ENCODE measurements around the gene LRRC31.

The LRRC31 gene

DNA sequence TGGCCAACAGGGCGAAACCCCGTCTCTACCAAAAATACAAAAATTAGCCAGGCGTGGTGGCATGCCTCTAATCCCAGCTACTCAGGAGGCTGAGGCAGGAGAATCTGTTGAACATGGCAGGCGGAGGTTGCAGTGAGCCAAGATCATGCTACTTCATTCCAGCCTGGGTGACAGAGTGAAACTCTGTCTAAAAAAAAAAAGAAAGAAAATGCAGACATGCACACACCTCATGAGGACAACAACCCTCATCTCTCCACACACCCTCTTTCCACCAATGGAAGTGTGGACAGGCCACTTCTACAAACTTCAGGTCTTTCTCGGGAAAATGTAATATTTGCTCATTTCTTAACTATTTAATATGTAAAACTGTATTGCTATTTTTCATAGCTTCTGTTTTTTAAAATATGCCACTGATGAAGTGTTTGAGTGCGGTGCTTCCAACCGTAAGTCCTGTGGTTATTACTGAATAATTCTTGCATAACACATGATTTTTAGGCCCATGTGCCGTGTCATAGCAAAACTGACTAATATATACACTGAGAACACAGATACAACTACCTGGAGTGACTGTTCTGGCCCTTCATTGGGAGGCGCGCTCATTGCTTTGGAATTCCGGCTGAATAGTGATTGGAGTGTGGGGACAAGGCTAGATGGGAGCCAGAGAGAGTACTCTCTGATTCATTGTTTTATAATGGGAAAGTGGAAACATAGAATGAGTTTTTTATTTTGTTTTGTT is 23.1 kb downstream of the LRRC31 start:
- Mint-ChIP-seq H3K4me1 (ENCODE audit: low read depth) (no peaks in the 10 kb centered on the region), H3K27me3 (ENCODE audit: low read depth) (peaks cover 17% of the 10 kb centered on the region), H3K36me3 (ENCODE audit: low read depth) (no peaks in the 10 kb centered on the region), H3K4me3 (no peak overlapping the region), H3K27ac (no peak overlapping the region), H3K9me3 (no peaks in the 10 kb centered on the region)
- no peak for DNase-seq (ENCODE audit: low spot score)

DNA sequence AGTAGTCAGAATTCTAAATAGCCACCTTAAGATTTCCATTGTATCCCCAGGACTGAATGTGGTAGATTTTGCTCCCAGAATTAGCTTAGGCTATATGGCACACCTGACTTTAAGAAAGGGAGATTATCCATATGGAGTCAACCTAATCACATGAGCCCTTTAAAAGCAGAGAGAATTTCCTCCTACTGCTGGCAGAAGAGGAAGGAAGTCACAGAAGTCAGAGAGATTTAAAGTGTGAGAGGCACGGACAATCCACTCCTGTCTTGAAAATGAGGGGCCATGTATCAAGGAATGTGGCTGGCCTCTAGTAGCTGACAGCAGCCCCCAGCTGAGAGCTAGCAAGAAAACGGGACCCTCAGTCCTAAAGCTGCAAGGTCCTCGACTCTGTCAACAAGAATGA is 26.8 kb downstream of the LRRC31 start:
- Mint-ChIP-seq H3K27ac (no peak overlapping the region), H3K36me3 (ENCODE audit: low read depth) (no peaks in the 10 kb centered on the region), H3K4me3 (no peak overlapping the region), H3K27me3 (ENCODE audit: low read depth) (peaks cover 23% of the 10 kb centered on the region), H3K4me1 (ENCODE audit: low read depth) (no peaks in the 10 kb centered on the region), H3K9me3 (no peaks in the 10 kb centered on the region)
- no peak for DNase-seq (ENCODE audit: low spot score)

- no peak for DNase-seq (ENCODE audit: low spot score)
- no peaks in the 10 kb centered on the region for H3K9me3 Mint-ChIP-seq
- H3K4me3 Mint-ChIP-seq = no peak overlapping the region
- no peak overlapping the region for H3K27ac Mint-ChIP-seq
- no peaks in the 10 kb centered on the region for H3K36me3 Mint-ChIP-seq (ENCODE audit: low read depth)
- no peaks in the 10 kb centered on the region for H3K4me1 Mint-ChIP-seq (ENCODE audit: low read depth)
- peaks cover 20% of the 10 kb centered on the region for H3K27me3 Mint-ChIP-seq (ENCODE audit: low read depth)
These were observed 28.6 kb downstream of the LRRC31 start for GRCh38 chr3:169841171-169841570.

- no peaks in the 10 kb centered on the region for H3K36me3 Mint-ChIP-seq (ENCODE audit: low read depth)
- no peak overlapping the region for H3K4me3 Mint-ChIP-seq
- no peak for DNase-seq (ENCODE audit: low spot score)
- no peaks in the 10 kb centered on the region for H3K4me1 Mint-ChIP-seq (ENCODE audit: low read depth)
- peaks cover 15% of the 10 kb centered on the region for H3K27me3 Mint-ChIP-seq (ENCODE audit: low read depth)
- H3K27ac Mint-ChIP-seq = no peak overlapping the region
- H3K9me3 Mint-ChIP-seq = no peaks in the 10 kb centered on the region
These were observed 31.2 kb downstream of the LRRC31 start for GRCh38 chr3:169838511-169839030.

DNA sequence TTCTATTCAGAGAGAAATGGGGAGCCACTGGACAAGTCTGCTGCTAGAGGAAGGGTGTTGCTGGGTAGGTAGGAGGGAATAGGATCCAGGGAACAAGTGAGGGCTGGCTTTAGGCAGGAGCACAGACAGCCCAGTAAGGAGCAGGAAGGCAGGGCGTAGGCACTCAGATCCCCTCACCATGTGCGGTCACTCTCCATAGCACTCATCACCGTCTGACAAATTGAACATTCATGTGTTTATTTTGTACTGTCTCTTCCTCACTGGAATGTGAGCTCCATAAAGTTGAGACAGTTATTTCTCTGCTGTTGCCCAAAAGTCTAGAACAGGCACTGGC is 32.8 kb downstream of the LRRC31 start:
- no peak for DNase-seq (ENCODE audit: low spot score)
- no peak overlapping the region for H3K27ac Mint-ChIP-seq
- H3K36me3 Mint-ChIP-seq (ENCODE audit: low read depth) = no peaks in the 10 kb centered on the region
- no peaks in the 10 kb centered on the region for H3K9me3 Mint-ChIP-seq
- H3K4me3 Mint-ChIP-seq = no peak overlapping the region
- H3K4me1 Mint-ChIP-seq (ENCODE audit: low read depth) = no peaks in the 10 kb centered on the region
- peaks cover 16% of the 10 kb centered on the region for H3K27me3 Mint-ChIP-seq (ENCODE audit: low read depth)

- Mint-ChIP-seq H3K36me3 (ENCODE audit: low read depth) (no peaks in the 10 kb centered on the region), H3K4me3 (no peak overlapping the region), H3K4me1 (ENCODE audit: low read depth) (no peaks in the 10 kb centered on the region), H3K27ac (no peak overlapping the region), H3K9me3 (no peaks in the 10 kb centered on the region), H3K27me3 (ENCODE audit: low read depth) (peaks cover 15% of the 10 kb centered on the region)
- no peak for DNase-seq (ENCODE audit: low spot score)
These were observed 33.4 kb downstream of the LRRC31 start for GRCh38 chr3:169836078-169836941.

DNA sequence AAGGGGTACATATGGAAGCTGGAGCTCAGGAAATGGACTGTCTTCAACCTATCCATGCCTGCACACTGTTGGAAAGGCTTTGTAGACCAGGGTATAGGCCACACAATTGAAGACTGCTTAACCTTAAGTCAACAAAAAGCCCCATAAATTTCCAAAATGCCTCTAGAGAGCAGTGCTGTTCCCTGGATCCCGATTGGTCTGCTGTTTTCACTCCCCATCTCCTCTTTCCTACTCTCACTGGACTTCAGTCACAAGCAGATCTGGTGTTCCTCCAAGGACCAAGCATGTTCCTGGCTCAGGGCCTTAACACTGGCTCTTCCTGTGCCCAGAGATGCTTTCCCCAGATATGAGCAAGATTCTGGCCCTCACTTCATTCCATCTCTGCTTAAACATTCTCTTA is 34.2 kb downstream of the LRRC31 start:
- no peaks in the 10 kb centered on the region for H3K4me1 Mint-ChIP-seq (ENCODE audit: low read depth)
- H3K27ac Mint-ChIP-seq = no peak overlapping the region
- no peak for DNase-seq (ENCODE audit: low spot score)
- no peaks in the 10 kb centered on the region for H3K36me3 Mint-ChIP-seq (ENCODE audit: low read depth)
- H3K9me3 Mint-ChIP-seq = no peaks in the 10 kb centered on the region
- no peak overlapping the region for H3K4me3 Mint-ChIP-seq
- peaks cover 9% of the 10 kb centered on the region for H3K27me3 Mint-ChIP-seq (ENCODE audit: low read depth)

- H3K27me3 Mint-ChIP-seq (ENCODE audit: low read depth) = peaks cover 6% of the 10 kb centered on the region
- no peaks in the 10 kb centered on the region for H3K9me3 Mint-ChIP-seq
- H3K36me3 Mint-ChIP-seq (ENCODE audit: low read depth) = no peaks in the 10 kb centered on the region
- peaks cover 2% of the 10 kb centered on the region for H3K4me1 Mint-ChIP-seq (ENCODE audit: low read depth)
- DNase-seq (ENCODE audit: low spot score) = no peak
- no peak overlapping the region for H3K4me3 Mint-ChIP-seq
- no peak overlapping the region for H3K27ac Mint-ChIP-seq
These were observed 42.0 kb downstream of the LRRC31 start for GRCh38 chr3:169827712-169828111.

DNA sequence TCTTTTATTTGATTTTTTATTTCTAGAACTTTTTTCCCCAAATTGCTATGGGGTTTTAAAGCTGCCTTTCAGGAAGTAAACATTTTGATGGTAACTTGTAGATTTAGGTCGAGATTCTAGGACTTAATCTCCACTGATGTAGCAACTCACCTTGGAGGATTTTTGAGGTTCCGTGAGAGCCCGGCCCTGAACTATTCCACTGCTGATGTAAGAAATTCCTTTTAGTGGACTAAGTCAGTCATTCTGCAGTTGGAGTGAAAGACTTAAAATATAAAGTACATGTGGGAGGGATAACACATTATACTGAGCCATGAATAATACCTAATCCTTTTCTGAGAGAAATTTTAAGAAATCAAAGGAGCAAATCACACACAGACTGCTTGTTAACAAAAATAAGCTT is 44.4 kb downstream of the LRRC31 start:
- DNase-seq (ENCODE audit: low spot score) = no peak
- Mint-ChIP-seq H3K27ac (no peak overlapping the region), H3K9me3 (no peaks in the 10 kb centered on the region), H3K4me3 (no peak overlapping the region), H3K4me1 (ENCODE audit: low read depth) (peaks cover 2% of the 10 kb centered on the region), H3K27me3 (ENCODE audit: low read depth) (peaks cover 9% of the 10 kb centered on the region), H3K36me3 (ENCODE audit: low read depth) (no peaks in the 10 kb centered on the region)

- DNase-seq (ENCODE audit: low spot score) = no peak
- no peak overlapping the region for H3K4me3 Mint-ChIP-seq
These were observed 46.8 kb downstream of the LRRC31 start for GRCh38 chr3:169822983-169823382.

GRCh38 chr3:169822540-169822939 is 47.2 kb downstream of the LRRC31 start:
- no peak overlapping the region for H3K4me3 Mint-ChIP-seq
- no peak overlapping the region for H3K27ac Mint-ChIP-seq
- H3K4me1 Mint-ChIP-seq (ENCODE audit: low read depth) = no peaks in the 10 kb centered on the region
- peaks cover 26% of the 10 kb centered on the region for H3K27me3 Mint-ChIP-seq (ENCODE audit: low read depth)
- DNase-seq (ENCODE audit: low spot score) = no peak
- no peaks in the 10 kb centered on the region for H3K9me3 Mint-ChIP-seq
- H3K36me3 Mint-ChIP-seq (ENCODE audit: low read depth) = no peaks in the 10 kb centered on the region

More at GRCh38 chr3:169822983-169823382, 46.8 kb downstream of the LRRC31 start:
- H3K9me3 Mint-ChIP-seq = no peaks in the 10 kb centered on the region
- no peaks in the 10 kb centered on the region for H3K36me3 Mint-ChIP-seq (ENCODE audit: low read depth)
- H3K4me1 Mint-ChIP-seq (ENCODE audit: low read depth) = no peaks in the 10 kb centered on the region
- H3K27me3 Mint-ChIP-seq (ENCODE audit: low read depth) = peaks cover 22% of the 10 kb centered on the region
- H3K27ac Mint-ChIP-seq = no peak overlapping the region

DNA sequence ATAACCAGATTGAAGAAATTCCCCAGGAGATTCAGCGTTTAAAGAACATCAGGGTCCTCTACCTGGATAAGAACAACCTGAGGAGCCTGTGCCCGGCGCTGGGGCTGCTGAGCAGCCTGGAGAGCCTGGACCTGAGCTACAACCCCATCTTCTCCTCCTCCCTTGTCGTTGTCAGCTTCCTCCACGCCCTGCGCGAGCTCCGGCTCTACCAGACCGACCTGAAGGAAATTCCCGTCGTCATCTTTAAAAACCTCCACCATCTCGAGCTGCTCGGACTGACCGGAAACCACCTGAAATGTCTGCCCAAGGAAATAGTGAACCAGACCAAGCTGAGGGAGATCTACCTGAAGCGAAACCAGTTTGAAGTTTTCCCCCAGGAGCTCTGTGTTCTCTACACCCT is 47.6 kb downstream of the LRRC31 start:
- Mint-ChIP-seq H3K9me3 (peaks cover 4% of the 10 kb centered on the region), H3K27me3 (ENCODE audit: low read depth) (peaks cover 31% of the 10 kb centered on the region), H3K27ac (no peak overlapping the region), H3K4me3 (no peak overlapping the region), H3K4me1 (ENCODE audit: low read depth) (no peaks in the 10 kb centered on the region), H3K36me3 (ENCODE audit: low read depth) (no peaks in the 10 kb centered on the region)
- DNase-seq (ENCODE audit: low spot score) = no peak

DNA sequence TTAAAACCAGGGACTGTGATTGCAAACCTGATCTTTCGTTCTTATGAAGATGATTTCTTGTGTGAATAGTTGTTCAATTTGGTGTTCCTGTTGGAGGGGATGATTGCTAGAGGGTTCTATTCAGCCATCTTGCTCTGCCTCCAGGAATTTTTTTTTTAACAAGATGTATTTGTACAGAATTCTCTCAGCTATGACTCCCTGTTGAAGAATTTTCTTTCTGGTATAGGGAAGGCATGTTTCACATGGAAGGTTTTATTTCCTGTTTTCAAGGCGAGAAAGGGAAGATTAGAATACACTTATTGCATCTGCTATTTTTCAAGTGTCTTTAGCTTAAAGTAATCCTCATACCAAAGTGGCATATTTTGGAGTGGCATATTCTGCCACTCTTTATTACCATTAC is 51.4 kb downstream of the LRRC31 start:
- Mint-ChIP-seq H3K4me3 (no peak overlapping the region), H3K4me1 (ENCODE audit: low read depth) (peaks cover 8% of the 10 kb centered on the region), H3K36me3 (ENCODE audit: low read depth) (peaks cover 10% of the 10 kb centered on the region), H3K27me3 (ENCODE audit: low read depth) (peaks cover 38% of the 10 kb centered on the region), H3K9me3 (peaks cover 28% of the 10 kb centered on the region), H3K27ac (no peak overlapping the region)
- no peak for DNase-seq (ENCODE audit: low spot score)

GRCh38 chr3:169815590-169816150 is 54.1 kb downstream of the LRRC31 start:
- Mint-ChIP-seq H3K27me3 (ENCODE audit: low read depth) (peaks cover 35% of the 10 kb centered on the region), H3K27ac (no peak overlapping the region), H3K4me1 (ENCODE audit: low read depth) (peaks cover 21% of the 10 kb centered on the region), H3K9me3 (peaks cover 28% of the 10 kb centered on the region), H3K4me3 (no peak overlapping the region), H3K36me3 (ENCODE audit: low read depth) (peaks cover 10% of the 10 kb centered on the region)
- no peak for DNase-seq (ENCODE audit: low spot score)

Measured in T-helper 2 cell treated with Interferon-gamma antibody and Interleukin-4, amounts not matched to agents 5 μg/mL and 100 μg/mL, for 36 hours (primary cell).